Measurements from ENCODE around the gene CBX8.
"Not testable (repeated sequence)": the region's sequence is repeated elsewhere in the genome, so short reads cannot be mapped to it uniquely, and the experiment has no call there.

Gene CBX8

DNA sequence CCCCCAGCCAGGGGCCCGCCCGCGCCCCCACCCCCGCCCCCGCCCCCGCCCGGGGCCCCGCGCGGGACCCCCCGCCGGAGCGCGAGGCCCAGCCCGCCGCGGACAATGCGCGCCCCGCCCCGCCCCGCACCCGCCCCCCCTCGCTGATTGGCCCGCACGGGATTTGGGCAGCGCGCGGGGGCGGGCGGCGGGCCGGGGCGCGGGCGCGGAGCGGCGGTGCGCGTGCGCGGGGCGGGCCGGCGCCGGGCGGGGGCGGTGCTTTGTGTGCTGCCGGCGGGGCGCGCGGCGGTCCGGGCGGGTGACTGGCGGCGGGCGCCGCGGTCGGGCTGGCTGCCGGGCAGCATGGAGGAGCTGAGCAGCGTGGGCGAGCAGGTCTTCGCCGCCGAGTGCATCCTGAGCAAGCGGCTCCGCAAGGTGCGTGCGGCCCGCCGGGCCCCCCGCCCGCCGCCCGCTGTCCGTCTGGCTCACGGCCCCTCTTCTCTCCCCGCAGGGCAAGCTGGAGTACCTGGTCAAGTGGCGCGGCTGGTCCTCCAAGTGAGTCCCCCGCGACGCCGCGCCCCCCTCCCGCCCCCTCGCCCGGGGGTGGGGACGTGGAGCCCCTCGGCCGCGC, 18.9 kb downstream of the CBX8 start, which contains the start of gene CBX2:
CBX2 (plus strand) TSS at position 255 of the 610 bp plus-strand sequence; CDS start at position 343, 88 bp downstream.
- H3K9ac ChIP-seq (ENCODE audit: insufficient read length) = peak within 1 kb of the TSS; percentile 90
- peaks cover 42% of the 10 kb centered on the region for H3K36me3 ChIP-seq (ENCODE audit: insufficient read depth, low read length)
- H3K4me3 ChIP-seq = peak within 1 kb of the TSS; percentile 96
- TF ChIP-seq FOXP2 (optimal IDR thresholded peaks at IDR 0.05; ENCODE audit: control extremely low read depth, extremely low read length, insufficient read depth) = no peak
- no peak; the same call in 1 of the 2 replicates for TF ChIP-seq POLR2AphosphoS5 (IDR thresholded peaks at IDR 0.05; ENCODE audit: borderline replicate concordance, low read depth, low read length)
- TF ChIP-seq EZH2 (IDR thresholded peaks at IDR 0.05) = no peak
- no peaks in the 10 kb centered on the region for H3K9me3 ChIP-seq (ENCODE audit: low read depth, low read length)
- peak within 1 kb of the TSS; percentile 89 for H3K27ac ChIP-seq
- no peak for DNase-seq (ENCODE audit: low read depth, low spot score)

DNA sequence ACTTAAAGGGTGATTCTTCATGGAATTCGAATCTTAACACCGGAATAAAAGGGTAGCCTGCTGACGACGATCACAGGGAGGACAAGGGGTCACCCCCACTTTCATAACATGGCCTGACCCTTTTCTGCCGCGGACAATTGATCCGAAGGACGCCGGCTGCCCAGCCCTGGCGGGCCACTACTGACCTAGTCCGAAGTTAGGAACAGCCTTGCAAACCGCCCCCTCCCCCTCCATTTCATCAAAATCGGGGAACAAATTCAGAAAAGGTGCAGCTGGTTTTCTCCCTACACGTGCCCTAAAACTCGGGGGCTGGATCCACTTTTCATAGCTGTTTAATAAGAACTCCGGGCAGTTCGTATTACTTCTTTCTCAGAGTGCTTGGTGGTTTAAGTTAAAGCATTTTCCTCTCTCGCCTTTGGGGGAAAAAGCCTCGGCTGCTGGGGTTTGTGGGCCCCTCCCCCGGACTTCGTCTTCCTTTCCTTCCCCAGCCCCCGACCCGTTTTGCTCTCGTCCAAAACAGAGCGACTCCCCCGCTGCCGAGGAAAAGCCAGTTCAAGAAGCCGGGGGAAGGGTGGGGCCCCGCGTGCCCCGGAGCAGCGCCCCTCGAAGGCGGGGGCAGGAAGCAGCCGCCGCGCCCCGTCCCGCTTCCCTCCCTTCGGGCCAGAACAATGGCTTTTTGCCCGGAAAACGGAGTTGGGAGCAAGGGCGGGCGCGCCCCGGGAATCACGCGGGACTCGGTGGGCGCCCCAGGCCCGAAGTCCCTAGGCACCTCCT, 19.6 kb downstream of the CBX8 start:
- no peak for DNase-seq (ENCODE audit: low read depth, low spot score)
- Histone ChIP-seq H3K4me3 (peak overlapping the region; percentile 73), H3K27ac (peak overlapping the region; percentile 89), H3K36me3 (ENCODE audit: insufficient read depth, low read length) (peaks cover 35% of the 10 kb centered on the region), H3K9ac (ENCODE audit: insufficient read length) (peak overlapping the region; percentile 77), H3K9me3 (ENCODE audit: low read depth, low read length) (no peaks in the 10 kb centered on the region)
- TF ChIP-seq POLR2AphosphoS5 (IDR thresholded peaks at IDR 0.05; ENCODE audit: borderline replicate concordance, low read depth, low read length) (peak; percentile 62), EZH2 (IDR thresholded peaks at IDR 0.05) (no peak), FOXP2 (optimal IDR thresholded peaks at IDR 0.05; ENCODE audit: control extremely low read depth, extremely low read length, insufficient read depth) (no peak)

DNA sequence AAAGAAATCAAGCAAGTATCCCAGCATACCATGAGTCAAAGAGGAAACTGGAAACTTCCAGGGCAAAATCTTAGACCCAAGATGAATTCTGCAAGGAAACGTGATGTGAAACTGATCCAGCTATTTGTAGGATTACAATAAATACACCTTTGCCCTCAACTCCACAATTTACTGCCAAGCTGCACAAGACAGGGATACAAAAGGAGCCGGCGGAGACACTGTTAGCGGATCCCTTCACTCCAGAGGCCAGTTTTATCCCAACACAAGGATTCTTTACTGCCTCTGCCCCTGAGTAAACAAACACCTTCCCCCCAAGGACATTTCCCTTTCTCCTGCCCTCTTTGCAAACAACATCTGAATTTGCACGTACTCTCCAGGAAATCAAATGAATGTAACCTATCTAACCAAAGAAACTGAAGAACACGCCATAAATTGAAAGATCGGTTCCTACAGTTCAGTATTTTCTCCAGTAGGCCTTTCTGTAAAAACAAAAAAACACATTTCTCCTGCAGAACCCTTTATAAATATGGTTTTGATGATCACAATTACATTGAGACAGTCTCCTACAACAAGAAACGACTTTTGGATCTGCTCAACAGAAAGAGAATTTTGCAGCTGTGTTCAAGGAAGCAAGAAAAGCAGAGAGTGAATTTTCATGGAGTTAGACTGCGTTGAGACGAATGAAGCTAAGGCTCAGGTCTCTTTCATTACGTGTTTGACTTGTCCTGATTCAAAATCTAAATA, 20.3 kb downstream of the CBX8 start:
- TF ChIP-seq EZH2 (IDR thresholded peaks at IDR 0.05) = no peak
- DNase-seq (ENCODE audit: low read depth, low spot score) = no peak
- peak overlapping the region; percentile 77 for H3K9ac ChIP-seq (ENCODE audit: insufficient read length)
- peaks cover 28% of the 10 kb centered on the region for H3K36me3 ChIP-seq (ENCODE audit: insufficient read depth, low read length)
- H3K4me3 ChIP-seq = peak overlapping the region; percentile 73
- peak overlapping the region; percentile 89 for H3K27ac ChIP-seq
- H3K9me3 ChIP-seq (ENCODE audit: low read depth, low read length) = no peaks in the 10 kb centered on the region

DNA sequence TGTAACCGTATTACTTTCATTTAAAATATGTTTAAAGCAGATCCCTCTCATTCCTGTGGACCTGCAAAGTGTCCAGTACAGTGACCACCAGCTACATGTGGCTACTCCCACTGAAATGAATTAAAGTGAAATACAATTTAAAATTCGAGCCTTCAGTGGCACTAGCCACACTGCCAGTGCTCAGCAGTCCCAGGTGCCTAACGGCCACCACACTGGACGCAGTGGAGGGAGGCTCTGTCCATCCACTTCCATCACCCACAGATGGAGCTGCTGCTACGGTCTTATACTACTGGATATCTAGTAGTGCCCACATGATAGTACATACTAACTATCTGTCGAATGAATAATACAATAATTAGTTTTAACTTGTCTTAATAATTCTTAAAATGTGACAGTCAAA, 21.2 kb downstream of the CBX8 start:
- H3K36me3 ChIP-seq (ENCODE audit: insufficient read depth, low read length) = peaks cover 19% of the 10 kb centered on the region
- no peak overlapping the region for H3K4me3 ChIP-seq
- H3K27ac ChIP-seq = no peak overlapping the region
- TF ChIP-seq EZH2 (IDR thresholded peaks at IDR 0.05) = no peak
- no peak for TF ChIP-seq POLR2AphosphoS5 (IDR thresholded peaks at IDR 0.05; ENCODE audit: borderline replicate concordance, low read depth, low read length)
- TF ChIP-seq FOXP2 (optimal IDR thresholded peaks at IDR 0.05; ENCODE audit: control extremely low read depth, extremely low read length, insufficient read depth) = no peak
- no peak overlapping the region for H3K9ac ChIP-seq (ENCODE audit: insufficient read length)
- no peaks in the 10 kb centered on the region for H3K9me3 ChIP-seq (ENCODE audit: low read depth, low read length)
- DNase-seq (ENCODE audit: low read depth, low spot score) = no peak

DNA sequence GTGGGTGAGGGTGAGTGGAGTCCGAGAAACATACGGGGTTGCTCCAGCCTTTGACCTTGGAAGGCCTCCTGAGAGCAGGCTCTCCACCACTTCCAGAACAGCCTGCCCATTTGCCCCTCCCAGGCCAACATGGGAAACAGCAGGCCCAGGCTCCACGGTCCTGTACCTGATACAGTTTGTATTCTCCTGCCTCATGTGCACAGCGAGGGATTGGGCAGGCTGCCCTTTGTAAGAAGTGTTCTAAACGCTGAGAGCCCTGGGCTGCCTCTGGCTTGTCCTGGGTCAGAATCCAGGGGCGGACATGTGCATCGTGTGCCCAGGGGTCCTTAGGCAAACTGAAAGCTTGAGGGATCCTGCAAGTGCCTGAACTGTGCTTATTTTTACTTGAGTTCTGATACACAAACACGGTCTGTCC, 22.3 kb downstream of the CBX8 start:
- no peak overlapping the region for H3K27ac ChIP-seq
- H3K4me3 ChIP-seq = no peak overlapping the region
- H3K9ac ChIP-seq (ENCODE audit: insufficient read length) = no peak overlapping the region
- peaks cover 8% of the 10 kb centered on the region for H3K36me3 ChIP-seq (ENCODE audit: insufficient read depth, low read length)
- no peaks in the 10 kb centered on the region for H3K9me3 ChIP-seq (ENCODE audit: low read depth, low read length)
- no peak for TF ChIP-seq FOXP2 (optimal IDR thresholded peaks at IDR 0.05; ENCODE audit: control extremely low read depth, extremely low read length, insufficient read depth)
- no peak for TF ChIP-seq EZH2 (IDR thresholded peaks at IDR 0.05)
- TF ChIP-seq POLR2AphosphoS5 (IDR thresholded peaks at IDR 0.05; ENCODE audit: borderline replicate concordance, low read depth, low read length) = no peak
- DNase-seq (ENCODE audit: low read depth, low spot score) = no peak

DNA sequence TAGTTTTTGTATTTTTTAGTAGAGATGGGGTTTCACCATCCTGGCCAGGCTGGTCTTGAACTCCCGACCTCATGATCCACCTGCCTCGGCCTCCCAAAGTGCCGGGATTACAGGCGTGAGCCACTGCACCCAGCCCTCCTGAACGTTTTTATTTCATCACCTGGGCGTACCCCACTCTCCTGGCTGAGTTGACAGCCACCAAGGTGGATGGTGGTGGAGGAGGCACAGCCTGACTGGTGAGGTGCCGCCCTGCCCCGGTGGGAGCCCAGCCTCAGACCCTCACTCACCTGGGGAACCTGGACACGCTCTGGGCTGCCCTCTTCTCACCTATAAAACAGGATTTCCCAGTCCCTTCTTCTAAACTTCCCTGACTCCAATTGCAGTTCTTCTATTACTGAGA, 24.2 kb downstream of the CBX8 start:
- H3K27ac ChIP-seq = 0 out of 2 replicates have a peak overlapping the region, but pooled peaks have one; percentile 44
- H3K4me3 ChIP-seq; H3K9me3 ChIP-seq (ENCODE audit: low read depth, low read length); H3K9ac ChIP-seq (ENCODE audit: insufficient read length); H3K36me3 ChIP-seq (ENCODE audit: insufficient read depth, low read length); DNase-seq (ENCODE audit: low read depth, low spot score): not testable (repeated sequence)

DNA sequence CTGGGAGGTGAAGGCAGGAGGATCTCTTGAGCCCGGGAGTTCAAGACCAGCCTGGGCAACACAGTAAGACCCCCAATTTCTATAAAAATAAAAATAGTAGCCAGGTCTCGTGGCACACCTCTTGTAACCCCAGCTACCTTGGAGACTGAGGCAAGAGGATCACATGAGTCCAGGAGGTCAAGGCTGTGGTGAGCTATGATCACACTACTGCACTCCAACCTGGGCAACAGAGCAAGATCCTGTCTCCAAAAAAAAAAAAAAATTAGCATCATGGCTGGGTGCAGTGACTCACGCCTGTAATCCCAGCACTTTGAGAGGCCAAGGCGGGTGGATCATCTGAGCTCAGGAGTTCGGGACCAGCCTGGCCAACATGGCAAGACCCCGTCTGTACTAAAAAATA, 25.6 kb downstream of the CBX8 start:
- no peak for DNase-seq (ENCODE audit: low read depth, low spot score)
- no peak overlapping the region for H3K4me3 ChIP-seq
- H3K9ac ChIP-seq (ENCODE audit: insufficient read length) = no peak overlapping the region
- H3K9me3 ChIP-seq (ENCODE audit: low read depth, low read length) = no peaks in the 10 kb centered on the region
- no peaks in the 10 kb centered on the region for H3K36me3 ChIP-seq (ENCODE audit: insufficient read depth, low read length)
- TF ChIP-seq EZH2 (IDR thresholded peaks at IDR 0.05) = no peak
- no peak for TF ChIP-seq FOXP2 (optimal IDR thresholded peaks at IDR 0.05; ENCODE audit: control extremely low read depth, extremely low read length, insufficient read depth)
- no peak for TF ChIP-seq POLR2AphosphoS5 (IDR thresholded peaks at IDR 0.05; ENCODE audit: borderline replicate concordance, low read depth, low read length)
- no peak overlapping the region for H3K27ac ChIP-seq

Measured in SK-N-MC (cell line).